Liver (tissue), 3 donors: ENCODE measurements around the gene ZNF48.

Source experiments
- ATF3 ChIP-seq: IDR thresholded peaks from 2 replicates; pipeline ENCODE4 v1.6.1; 2016; ENCODE audit warnings: antibody characterized with exemption
- GABPA ChIP-seq, 2 donors: IDR thresholded peaks in 1 of 2; conservative IDR thresholded peaks in 1 of 2; 2 replicates each; pipeline ENCODE4 v1.6.1; 2016; ENCODE audit warnings: antibody characterized with exemption in 2 of 2, mild to moderate bottlenecking in 1 of 2, moderate library complexity in 1 of 2
- JUND ChIP-seq, 2 donors: IDR thresholded peaks; 2 replicates each; pipeline ENCODE4 v1.6.1; 2016; ENCODE audit warnings: antibody characterized with exemption in 2 of 2
- NR2F2 ChIP-seq: IDR thresholded peaks from 2 replicates; pipeline ENCODE4 v1.6.1; 2016; ENCODE audit warnings: antibody characterized with exemption
- REST ChIP-seq: IDR thresholded peaks from 2 replicates; pipeline ENCODE4 v1.6.1; 2016; ENCODE audit warnings: antibody characterized with exemption, mild to moderate bottlenecking
- SP1 ChIP-seq: IDR thresholded peaks from 2 replicates; pipeline ENCODE4 v1.6.1; 2018; ENCODE audit warnings: antibody characterized with exemption, mild to moderate bottlenecking
- TF ChIP-seq, protein P1 (sequence below): fragments of 150-350 bp; IDR thresholded peaks from 2 replicates; pipeline ENCODE4 v1.5.1; 2017; ENCODE audit warnings: improper control_type of control experiment, low read depth, low read length; ENCODE audit not compliant: missing input control
- donor health status: healthy.
- donor health status: healthy.

DNA sequence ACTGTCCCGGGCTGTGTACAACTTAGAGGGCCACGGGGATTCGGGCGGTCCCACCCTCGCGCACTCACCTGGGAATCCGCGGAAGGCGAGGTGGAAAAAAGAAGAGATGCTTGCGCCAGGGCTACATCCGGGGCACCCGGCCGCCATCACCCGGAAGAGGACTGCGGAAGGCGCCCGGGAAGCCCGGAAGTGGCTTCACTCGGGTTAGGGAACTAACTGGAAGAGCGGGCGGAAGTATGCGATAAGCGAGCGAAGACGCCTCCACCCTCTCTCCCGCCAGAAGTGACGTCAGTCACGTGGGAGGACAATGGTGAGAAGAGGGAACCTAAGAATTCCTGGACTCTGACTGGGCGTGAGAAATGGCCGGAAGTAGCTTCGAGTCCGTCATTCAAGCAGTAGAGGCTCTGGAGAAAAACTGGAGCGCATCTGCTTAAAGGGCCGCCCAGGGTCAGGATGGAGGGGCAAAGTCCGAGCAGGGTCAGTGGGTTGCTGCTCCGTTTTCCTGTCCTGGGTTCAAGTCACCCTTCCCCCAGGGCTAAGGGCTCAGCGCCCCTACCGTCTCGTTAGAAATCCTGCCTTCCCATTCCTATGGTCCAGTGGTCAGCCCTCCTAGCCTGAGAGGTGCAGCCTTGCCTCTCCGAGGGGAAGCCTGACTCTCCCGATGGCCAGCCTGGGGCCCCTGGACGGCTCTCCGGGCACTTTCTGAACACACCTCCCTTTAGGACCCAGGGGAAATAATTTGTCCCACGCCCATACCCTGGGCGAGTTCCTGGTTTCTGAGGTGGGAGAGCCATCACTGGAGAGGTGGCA, 39.9 kb upstream of the ZNF48 start, which contains the start of gene CD2BP2:
- TF ChIP-seq, protein P1, sequence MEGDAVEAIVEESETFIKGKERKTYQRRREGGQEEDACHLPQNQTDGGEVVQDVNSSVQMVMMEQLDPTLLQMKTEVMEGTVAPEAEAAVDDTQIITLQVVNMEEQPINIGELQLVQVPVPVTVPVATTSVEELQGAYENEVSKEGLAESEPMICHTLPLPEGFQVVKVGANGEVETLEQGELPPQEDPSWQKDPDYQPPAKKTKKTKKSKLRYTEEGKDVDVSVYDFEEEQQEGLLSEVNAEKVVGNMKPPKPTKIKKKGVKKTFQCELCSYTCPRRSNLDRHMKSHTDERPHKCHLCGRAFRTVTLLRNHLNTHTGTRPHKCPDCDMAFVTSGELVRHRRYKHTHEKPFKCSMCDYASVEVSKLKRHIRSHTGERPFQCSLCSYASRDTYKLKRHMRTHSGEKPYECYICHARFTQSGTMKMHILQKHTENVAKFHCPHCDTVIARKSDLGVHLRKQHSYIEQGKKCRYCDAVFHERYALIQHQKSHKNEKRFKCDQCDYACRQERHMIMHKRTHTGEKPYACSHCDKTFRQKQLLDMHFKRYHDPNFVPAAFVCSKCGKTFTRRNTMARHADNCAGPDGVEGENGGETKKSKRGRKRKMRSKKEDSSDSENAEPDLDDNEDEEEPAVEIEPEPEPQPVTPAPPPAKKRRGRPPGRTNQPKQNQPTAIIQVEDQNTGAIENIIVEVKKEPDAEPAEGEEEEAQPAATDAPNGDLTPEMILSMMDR: no peak
- TF ChIP-seq NR2F2: peak; percentile 83
- TF ChIP-seq GABPA (IDR thresholded peaks at IDR 0.05 in 1 of 2, conservative IDR thresholded peaks at IDR 0.05 in 1 of 2): peak; percentile 89 to 97
- peak; percentile 79 for TF ChIP-seq ATF3
- TF ChIP-seq REST: peak; percentile 82
- peak; percentile 69 for TF ChIP-seq SP1
- peak; percentile 69 to 85 for TF ChIP-seq JUND (IDR thresholded peaks at IDR 0.05)
